Measurements from ENCODE around the gene TNFRSF25.
A peak's percentile ranks its signal among the peaks of the same experiment; 100 is the strongest.

- TF ChIP-seq CTCF (conservative IDR thresholded peaks at IDR 0.05 in 1 of 2, IDR thresholded peaks at IDR 0.05 in 1 of 2; ENCODE audit: low read depth in 1 of 2, low read length in 2 of 2) (no peak), EZH2 (IDR thresholded peaks at IDR 0.05; ENCODE audit: low read length, missing control alignments) (peak; percentile 55)
Measured at GRCh38 chr1:6498576-6499111, 32.7 kb upstream of the TNFRSF25 start.

Data from fibroblast of lung (primary cell).